Raji (cell line): ENCODE results near the gene JUNB.

Experiments
- POLR2A ChIP-seq: IDR thresholded peaks from 2 replicates; pipeline ENCODE4 v1.6.1; 2011; ENCODE audit warnings: low read depth, low read length, control low read depth; ENCODE audit not compliant: insufficient read depth

JUNB gene

DNA sequence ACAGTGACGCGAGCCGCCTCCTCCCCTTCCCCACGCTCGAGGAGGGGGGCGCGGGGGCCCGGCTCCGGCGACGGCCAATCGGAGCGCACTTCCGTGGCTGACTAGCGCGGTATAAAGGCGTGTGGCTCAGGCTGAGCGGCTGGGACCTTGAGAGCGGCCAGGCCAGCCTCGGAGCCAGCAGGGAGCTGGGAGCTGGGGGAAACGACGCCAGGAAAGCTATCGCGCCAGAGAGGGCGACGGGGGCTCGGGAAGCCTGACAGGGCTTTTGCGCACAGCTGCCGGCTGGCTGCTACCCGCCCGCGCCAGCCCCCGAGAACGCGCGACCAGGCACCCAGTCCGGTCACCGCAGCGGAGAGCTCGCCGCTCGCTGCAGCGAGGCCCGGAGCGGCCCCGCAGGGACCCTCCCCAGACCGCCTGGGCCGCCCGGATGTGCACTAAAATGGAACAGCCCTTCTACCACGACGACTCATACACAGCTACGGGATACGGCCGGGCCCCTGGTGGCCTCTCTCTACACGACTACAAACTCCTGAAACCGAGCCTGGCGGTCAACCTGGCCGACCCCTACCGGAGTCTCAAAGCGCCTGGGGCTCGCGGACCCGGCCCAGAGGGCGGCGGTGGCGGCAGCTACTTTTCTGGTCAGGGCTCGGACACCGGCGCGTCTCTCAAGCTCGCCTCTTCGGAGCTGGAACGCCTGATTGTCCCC lies at the start of gene JUNB:
TSS of gene JUNB (plus strand) at position 142 of the 706 bp plus-strand sequence. CDS start at position 428, 286 bp downstream.
- peak; percentile 100 for TF ChIP-seq POLR2A

DNA sequence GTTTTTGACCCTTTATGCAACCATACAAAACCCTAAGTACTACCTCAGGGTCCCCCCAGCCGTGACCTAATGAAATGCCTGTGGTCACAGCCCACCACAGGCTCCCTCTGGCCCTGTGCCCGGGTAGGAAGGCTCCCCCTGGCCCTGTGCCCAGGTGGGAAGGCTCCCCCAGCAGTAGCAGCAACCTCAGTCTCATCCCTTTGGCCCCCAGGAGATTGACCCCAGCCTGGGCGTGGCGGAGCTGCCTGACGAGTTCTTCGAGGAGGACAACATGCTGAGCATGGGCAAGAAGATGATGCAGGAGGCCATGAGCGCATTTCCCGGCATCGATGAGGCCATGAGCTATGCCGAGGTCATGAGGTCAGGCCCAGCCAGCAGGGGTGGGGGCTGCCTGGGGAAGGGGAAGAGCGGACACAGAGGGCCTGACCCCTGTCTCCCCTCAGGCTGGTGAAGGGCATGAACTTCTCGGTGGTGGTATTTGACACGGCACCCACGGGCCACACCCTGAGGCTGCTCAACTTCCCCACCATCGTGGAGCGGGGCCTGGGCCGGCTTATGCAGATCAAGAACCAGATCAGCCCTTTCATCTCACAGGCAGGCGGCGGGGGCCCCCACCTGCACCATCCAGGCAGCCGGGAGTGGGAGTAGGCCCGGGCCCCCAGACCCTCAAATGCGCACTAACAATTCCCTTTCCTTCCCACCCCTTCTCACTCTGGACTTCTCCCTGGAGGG lies 46.0 kb upstream of the JUNB start:
- no peak for TF ChIP-seq POLR2A

DNA sequence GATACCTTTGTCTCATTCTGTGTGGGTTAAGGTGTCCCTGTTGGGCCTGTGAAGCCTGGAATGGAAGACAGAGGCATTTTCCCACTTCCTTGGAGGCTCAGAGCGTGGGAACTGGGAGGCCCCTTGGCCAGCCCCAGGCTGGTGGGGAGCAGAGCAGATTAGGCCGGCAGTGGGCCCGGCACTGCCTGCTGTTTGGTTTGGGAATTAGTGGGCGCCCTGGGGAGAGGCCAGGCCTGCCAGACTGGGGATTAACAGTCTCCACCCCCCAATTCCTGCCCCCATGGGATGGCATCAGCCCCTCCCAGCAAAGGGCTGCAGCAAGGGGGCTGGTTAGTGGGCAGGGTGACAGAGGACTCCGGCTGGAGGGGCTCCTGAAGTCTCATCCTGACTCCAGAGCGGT lies 42.8 kb upstream of the JUNB start:
- no peak for TF ChIP-seq POLR2A

DNA sequence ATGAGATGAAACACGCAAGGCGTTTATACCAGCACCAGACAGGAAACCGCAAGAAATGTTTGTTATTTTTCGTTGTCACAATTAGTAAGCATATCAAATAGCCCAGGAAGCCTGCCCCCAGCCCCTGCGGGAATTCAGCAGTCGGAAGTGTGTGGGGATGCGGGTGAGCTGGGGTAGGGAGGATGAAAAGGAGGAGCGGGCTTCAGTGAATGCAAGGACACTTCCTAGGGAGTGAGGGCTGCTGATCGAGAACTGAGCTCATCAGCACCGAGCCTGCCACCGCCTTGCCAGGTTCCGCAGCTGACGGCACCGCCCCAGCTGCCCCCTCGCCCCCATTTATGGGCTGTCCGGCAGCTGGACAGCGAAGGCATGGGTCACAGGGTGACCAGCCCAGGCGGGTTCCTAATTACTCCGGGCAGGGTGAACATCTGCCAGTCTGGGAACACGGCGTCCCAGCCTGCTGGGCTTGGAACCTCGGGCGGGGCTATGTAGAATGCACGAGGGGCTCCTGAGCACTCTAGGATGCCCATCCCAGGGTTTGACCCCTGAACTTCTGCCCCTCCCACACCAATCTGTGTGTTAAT lies 41.3 kb upstream of the JUNB start:
- TF ChIP-seq POLR2A, result no peak

DNA sequence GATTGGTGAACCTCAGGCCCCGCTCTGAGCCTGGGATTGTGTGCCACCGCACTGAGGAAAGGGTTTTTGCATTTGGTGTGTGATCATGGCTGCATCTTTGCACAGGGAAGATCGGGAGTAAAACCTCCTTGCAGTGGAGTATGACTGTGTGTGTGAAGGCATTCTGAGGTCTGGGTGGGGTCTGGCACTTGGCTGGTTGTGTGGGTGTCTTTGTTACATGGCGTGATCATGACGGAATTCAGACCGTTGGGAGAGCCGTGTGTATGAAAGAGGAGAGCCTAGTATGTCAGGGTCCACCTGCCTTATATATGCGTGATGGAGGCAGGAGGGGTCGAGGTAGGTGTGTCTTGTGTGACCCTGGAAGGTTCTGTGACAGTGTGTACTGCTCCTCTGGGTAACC lies 40.4 kb upstream of the JUNB start:
- no peak for TF ChIP-seq POLR2A

DNA sequence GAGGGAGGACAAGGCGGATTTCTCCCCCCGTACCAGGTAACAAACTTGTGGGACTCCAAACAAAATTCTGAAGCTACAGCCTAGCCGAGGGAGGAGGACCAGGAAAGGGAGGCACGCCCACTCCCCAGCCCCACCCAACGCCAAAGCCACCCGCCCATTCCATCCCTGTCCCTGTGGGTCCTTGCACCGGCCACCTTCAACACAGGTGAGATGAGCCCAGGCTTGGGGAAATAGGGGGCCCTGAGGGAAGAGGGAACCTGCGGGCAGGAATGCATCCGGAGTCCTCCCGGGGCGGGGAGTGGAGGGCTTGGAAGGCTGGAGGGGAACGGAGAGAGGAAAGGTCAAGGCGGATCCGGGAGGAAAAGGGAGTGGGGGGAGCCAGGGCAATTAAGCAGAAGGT lies 39.7 kb upstream of the JUNB start, which contains the start of gene BEST2:
TSS of gene BEST2 (plus strand) at position 157 of the 400 bp plus-strand sequence. CDS start 802 bp downstream, outside the sequence.
- TF ChIP-seq POLR2A, result no peak

DNA sequence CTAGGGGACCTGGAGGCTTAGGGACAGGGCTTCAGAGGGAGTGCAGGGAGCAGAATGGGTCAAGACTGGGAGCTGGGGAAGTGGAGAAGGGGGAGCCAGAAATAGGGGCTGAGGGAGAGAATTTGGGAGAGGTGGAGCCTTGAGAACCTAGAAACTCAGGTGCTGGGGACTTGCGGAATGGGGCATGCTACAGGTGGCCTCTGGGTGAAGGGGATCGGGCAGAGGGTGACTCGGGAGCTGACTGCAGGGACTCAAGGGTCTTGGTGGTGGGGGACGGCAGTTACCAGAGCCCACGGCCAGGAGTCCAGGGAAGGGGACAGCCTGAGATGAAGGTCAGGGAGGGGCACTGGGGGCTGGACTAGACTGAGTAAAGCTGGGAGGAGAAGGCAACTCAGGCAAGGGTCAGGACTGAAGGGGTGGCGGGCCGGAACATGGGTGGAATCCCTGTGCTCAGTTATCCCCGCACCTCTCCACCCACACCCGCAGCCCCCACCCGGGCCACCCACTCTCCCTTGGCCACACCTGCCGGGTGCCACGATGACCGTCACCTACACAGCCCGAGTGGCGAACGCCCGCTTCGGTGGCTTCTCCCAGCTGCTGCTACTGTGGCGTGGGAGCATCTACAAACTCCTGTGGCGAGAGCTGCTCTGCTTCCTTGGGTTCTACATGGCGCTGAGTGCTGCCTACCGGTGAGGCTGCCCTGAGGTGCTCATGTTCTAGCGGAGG lies 39.1 kb upstream of the JUNB start:
- TF ChIP-seq POLR2A, result no peak

DNA sequence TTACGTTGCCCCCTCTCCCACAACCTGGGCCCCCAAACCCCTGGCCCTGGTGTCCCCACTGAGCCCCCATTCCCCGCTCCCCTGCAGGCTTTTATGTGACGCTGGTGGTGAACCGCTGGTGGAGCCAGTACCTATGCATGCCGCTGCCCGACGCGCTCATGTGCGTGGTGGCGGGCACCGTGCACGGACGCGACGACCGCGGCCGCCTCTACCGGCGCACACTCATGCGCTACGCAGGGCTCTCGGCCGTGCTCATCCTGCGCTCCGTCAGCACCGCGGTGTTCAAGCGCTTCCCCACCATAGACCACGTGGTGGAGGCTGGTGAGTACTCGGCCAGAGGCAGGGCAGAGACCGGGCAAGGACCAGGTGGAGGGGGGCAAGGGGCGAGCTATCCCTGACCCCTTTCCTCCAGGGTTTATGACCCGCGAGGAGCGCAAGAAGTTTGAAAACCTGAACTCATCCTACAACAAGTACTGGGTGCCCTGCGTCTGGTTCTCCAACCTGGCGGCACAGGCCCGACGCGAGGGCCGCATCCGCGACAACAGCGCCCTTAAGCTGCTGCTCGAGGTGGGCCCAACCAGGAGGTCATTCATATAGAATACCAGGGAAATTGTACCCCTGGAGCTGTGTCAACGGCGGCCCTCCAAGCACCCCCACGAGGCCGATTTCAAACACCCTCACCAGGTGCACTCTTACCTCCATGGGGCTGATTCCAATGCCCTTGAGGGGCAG lies 36.7 kb upstream of the JUNB start:
- TF ChIP-seq POLR2A, result no peak

DNA sequence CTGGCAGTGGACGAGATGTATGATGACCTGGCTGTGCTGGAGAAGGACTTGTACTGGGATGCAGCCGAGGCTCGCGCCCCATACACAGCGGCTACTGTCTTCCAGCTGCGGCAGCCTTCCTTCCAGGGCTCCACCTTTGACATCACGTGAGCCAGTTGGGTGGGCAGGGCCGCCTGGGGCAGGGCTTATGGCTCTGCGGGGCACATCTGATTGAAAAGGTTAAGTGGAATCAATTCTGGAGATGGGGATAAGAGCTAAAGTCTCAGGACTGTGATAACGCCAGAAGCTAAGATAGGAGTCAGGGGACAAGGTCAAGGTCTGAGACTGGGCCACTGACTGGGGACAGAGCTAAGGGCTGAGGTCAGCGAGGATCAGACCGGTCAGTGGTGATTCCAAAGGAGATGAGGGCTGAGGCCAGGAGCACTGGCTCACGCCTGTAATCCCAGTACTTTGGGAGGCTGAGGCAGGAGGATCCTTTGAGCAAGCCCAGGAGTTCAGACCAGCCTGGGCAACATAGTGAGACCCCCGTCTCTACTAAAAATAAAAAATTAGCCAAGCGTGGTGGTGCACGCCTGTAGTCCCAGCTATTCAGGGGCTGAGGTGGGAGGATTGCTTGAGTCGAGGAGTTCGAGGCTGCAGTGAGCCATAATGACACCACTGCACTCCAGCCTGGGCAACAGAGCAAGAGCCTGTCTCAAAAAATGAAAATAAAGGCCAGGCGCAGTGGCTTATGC lies 35.0 kb upstream of the JUNB start:
- TF ChIP-seq POLR2A, result no peak

DNA sequence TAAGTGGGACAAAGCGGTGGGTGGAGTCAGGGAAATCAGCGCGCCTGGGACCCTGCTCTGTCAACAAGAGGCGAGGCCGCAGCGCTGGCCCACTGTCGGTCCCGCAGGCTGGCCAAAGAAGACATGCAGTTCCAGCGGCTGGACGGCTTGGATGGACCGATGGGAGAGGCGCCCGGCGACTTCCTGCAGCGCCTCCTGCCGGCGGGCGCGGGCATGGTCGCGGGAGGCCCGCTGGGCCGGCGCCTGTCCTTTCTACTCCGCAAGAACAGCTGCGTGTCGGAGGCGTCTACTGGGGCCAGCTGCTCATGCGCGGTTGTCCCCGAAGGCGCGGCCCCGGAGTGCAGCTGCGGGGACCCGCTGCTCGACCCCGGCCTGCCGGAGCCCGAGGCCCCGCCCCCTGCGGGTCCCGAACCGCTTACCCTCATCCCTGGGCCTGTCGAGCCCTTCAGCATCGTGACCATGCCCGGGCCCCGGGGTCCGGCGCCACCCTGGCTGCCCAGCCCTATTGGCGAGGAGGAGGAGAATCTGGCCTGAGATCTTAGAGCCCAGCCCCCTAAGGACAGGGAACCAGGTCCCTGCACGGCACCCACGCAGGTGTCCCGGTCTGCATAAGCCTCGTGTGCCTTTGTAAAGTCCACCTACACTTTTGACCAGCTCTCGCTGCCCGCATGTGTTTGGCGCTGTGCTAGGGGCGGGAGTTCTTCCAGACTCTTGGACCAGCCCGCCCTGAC lies 33.6 kb upstream of the JUNB start:
- no peak for TF ChIP-seq POLR2A

DNA sequence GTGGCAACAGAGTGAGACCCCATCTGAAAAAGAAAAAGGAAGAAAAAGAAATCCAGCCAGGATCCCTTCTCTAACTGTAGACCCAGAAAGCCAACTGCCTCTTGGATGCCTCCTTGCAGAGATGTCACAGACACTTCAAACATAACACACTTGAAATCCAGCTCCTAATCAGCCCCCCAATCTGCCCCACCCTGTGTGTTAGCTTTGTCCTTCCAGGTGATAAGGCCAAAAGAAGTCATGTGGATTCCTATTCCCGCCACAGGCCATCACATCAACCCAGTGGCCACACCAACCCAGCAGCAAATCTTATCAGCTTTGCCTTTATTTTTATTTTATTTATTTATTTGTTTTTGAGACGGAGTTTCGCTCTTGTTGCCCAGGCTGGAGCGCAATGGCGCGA lies 31.6 kb upstream of the JUNB start:
- no peak for TF ChIP-seq POLR2A

DNA sequence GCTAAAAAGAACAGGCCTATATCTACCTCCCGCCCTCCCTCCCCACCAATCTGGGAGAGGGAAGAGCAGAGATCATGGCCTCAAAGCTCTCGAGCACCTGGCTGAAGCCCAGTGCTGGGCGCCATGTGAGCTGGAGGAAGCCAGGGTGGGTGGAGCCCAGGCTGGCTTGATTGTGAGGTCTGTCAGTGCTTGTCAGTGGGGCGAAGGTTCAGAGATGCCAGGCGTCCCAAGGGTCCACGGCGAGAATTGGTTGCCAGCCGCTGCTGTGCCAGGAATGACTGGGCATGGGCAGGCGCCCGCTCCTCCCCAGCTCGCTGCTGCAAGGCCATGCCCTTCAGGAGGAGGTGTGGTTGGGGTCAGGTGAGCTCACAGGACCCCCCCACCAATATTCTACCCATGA lies 28.2 kb upstream of the JUNB start:
- no peak for TF ChIP-seq POLR2A

DNA sequence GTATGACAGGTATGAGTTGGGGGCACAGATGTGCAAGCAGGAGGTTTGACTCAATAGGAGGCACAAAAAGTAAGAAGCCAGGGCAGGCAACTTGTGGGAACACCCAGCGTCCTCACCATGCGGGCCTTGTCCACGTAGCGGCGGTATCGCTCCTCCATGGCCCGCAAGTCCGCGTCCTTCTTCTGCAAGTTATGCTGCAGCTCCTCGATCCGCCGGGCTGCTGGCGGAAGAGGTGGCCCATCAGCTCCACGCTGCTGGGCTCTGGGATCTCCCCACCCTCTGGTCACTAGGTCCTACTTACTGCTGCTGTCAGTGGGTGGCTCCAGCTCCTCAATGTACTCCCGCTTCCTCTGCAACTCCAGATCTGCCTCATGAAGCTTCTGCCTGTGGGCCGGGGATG lies 26.6 kb upstream of the JUNB start:
- TF ChIP-seq POLR2A, result no peak
